Right cardiac atrium (tissue), 5 donors: ENCODE results near the gene FXN. TPM values are rescaled to one million over a fixed set of nuclear protein-coding genes. Genes with fewer than 3 reads are reported as not detected.
"Not testable (repeated sequence)": the region's sequence is repeated elsewhere in the genome, so short reads cannot be mapped to it uniquely, and the experiment has no call there.

Experiments
- ATAC-seq, 2 donors: fragments of 200-7000 bp; cut with Tn5 transposase; one replicate each; pipeline versions ENCODE4 v1.8.0 to v1.9.1; 2020; ENCODE audit warnings: moderate library complexity in 2 of 2, mild to moderate bottlenecking in 1 of 2
- DNase-seq, 3 donors: peaks; one replicate each; pipeline ENCODE4 v3.0.0-alpha.2; 2020
- H3K27ac ChIP-seq: one replicate; pipeline ENCODE4 v1.5.1; 2013; ENCODE audit warnings: mild to moderate bottlenecking, low read length, control low read depth, moderate library complexity
- H3K27me3 ChIP-seq: one replicate; pipeline ENCODE4 v1.6.1; 2013; ENCODE audit not compliant: control insufficient read depth, insufficient read depth
- H3K4me1 ChIP-seq: one replicate; pipeline ENCODE4 v1.6.1; 2013; ENCODE audit warnings: low read length; ENCODE audit not compliant: control insufficient read depth, insufficient read depth
- H3K4me3 ChIP-seq: one replicate; pipeline ENCODE4 v1.5.1; 2013; ENCODE audit warnings: low read length, control low read depth
- H3K9me3 ChIP-seq: one replicate; pipeline ENCODE4 v1.6.1; 2013; ENCODE audit warnings: low read length; ENCODE audit not compliant: control insufficient read depth
- WGBS: extraction: QIAGEN DNeasy Blood & Tissue Kit; methylation state at CpG from one replicate; pipeline ENCODE4 v1.1.7; 2013; 5-methylcytosine and 5-hydroxymethylcytosine counted together
- intact Hi-C, 4 donors: fragments of 100-400 bp; cut with DNase I; formaldehyde crosslinking; loops; one replicate each; pipeline versions ENCODE4 v1.11.0 to v1.14.0; 2022 to 2023
- polyA plus RNA-seq: library from polyadenylated mRNA; stranded (reverse); fragments of 200-250 nt; gene quantifications from one replicate; pipeline ENCODE4 v1.2.3, GENCODE V29; 2013
- total RNA-seq, 4 donors: library from RNA; stranded (reverse); fragmentation: NEBNext Ultra II Directional; extraction: Animal tissue kit (Norgen Biotek cat#: 25700); gene quantifications; one replicate each; pipeline ENCODE4 v1.2.1, GENCODE V29; 2021
- donor health status: healthy with polysubstance abuse.
- donor health status: DM: no; HTN: yes; CAD: no.
- donor health status: DM: no; HTN: no; CAD: no.
- donor health status: DM: no; HTN: yes; CAD: no; lungs with severe emphysema.
- donor health status: DM: yes; HTN: yes; CAD: no.

FXN gene
- total and polyA plus RNA-seq, 5 donors = 18.1 to 28.9 (median 28.0) TPM

DNA sequence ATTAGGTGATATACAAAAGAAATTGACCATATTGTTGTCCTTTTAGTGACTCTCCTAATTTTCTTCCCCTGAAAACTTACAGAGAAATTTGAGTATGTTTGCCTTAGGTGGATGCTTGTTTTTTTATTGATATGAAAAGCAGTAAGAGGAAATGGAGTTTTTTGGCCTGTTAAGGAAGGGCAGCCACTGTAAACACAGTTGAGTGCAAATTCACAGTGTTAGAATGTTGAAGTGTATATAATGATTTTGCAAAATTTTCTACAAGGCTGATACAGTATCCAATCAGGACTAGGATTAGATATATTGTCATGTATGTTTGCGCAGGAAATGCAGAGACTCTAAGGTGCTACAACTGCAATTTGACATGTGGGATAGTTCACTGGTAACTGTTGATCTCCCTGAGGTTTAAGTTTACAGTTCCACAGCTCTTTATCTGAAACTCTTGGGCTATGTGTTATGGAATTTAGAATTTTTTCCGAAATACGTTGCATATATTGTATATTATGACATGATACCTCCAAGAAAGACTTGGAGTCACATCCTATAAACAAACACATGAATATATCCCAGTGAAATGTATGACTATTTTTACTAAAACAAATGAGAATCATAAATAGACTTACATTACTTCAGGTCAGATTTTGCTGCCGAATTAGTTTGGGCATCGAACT lies 62.5 kb downstream of the FXN start:
- intact Hi-C loops = no loop called here
- DNase-seq (no peak), ATAC-seq (peak; percentile 46 to 75)
- Histone ChIP-seq H3K27ac (no peak overlapping the region), H3K4me1 (no peaks in the 10 kb centered on the region), H3K4me3 (no peak overlapping the region), H3K9me3 (no peaks in the 10 kb centered on the region), H3K27me3 (no peaks in the 10 kb centered on the region)
- WGBS = 85% methylated on average over 5 of the region's 5 CpGs

DNA sequence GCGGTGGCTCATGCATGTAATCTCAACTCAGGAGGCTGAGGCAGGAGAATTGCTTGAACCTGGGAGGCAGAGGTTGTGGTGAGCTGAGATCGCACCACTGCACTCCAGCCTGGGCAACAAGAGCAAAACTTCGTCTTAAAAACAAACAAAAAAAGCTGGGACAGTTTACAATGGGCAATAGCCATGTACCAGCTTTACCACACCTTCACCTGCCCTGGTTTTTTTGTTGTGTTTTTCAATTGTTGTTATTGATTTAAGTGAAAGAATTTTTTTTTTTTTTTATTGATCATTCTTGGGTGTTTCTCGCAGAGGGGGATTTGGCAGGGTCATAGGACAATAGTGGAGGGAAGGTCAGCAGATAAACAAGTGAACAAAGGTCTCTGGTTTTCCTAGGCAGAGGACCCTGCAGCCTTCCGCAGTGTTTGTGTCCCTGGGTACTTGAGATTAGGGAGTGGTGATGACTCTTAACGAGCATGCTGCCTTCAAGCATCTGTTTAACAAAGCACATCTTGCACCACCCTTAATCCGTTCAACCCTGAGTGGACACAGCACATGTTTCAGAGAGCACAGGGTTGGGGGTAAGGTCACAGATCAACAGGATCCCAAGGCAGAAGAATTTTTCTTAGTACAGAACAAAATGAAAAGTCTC lies 67.9 kb downstream of the FXN start:
- H3K9me3 ChIP-seq, H3K27ac ChIP-seq, intact Hi-C loops, H3K4me3 ChIP-seq, H3K4me1 ChIP-seq, ATAC-seq, DNase-seq, H3K27me3 ChIP-seq: not testable (repeated sequence)
- WGBS = 91% methylated on average over 4 of the region's 7 CpGs

DNA sequence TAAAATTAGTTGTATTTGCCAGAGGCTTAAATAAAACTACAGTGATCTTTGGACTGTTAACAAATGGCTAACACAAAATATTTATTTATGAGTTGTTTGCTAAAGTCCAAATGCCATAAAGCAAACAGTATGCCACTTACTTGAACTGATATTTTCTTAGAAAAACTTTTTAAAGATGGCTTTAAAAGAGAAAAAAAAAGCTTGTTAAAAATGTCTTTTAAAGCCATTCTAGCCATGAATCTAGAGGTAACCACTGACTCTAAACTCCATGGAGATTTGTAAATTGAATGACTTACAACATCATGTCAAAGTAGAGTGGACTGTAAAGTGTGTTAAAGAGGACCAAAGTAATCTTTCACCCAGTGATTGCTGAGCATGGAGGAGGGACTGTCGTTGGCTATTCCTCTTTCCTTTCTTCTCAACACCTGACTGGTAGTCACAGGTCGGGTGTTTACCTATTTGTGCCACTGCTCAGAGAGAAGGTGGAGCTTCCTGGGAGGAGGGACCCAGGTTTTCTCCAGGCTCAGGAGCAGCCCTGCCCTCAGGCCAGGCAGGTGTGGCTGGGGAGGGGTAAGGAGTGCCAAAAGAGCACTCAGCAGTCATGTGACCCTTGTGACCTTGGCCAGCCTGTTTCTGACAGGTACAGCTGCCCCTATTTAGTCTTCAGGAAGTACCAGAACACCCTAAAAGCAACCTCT lies 69.4 kb downstream of the FXN start:
- WGBS = 59% methylated on average over 2 of the region's 2 CpGs
- peak; percentile 41 to 71 for ATAC-seq
- H3K9me3 ChIP-seq = no peaks in the 10 kb centered on the region

DNA sequence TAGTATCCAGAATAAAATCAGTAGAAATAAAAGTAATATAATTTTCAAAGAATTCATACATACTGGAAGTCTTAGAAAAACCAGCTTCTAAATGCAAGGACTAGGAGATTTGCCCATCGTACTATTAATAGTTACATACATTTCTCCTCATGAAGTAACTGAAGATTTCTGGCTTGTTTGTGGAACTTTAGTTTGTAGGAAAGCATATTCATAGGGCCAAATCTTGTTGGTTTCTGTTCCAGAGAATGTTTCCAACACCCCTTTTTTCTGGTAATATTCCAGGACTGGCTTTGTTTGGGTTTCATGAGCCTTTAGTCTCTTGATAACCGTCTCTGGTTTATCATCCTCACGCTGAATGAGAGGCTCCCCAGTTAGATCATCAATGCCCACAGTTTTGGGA lies 72.2 kb downstream of the FXN start:
- no peak for ATAC-seq
- no peak for DNase-seq
- H3K27me3 ChIP-seq = no peaks in the 10 kb centered on the region
- no peak overlapping the region for H3K4me3 ChIP-seq
- 54% methylated on average over 3 of the region's 3 CpGs for WGBS
- no peaks in the 10 kb centered on the region for H3K9me3 ChIP-seq
- no peaks in the 10 kb centered on the region for H3K4me1 ChIP-seq
- intact Hi-C loops = no loop called here
- H3K27ac ChIP-seq = no peak overlapping the region

More for the DNA sequence above, 69.4 kb downstream of the FXN start:
- Histone ChIP-seq H3K27me3 (no peaks in the 10 kb centered on the region), H3K4me3 (no peak overlapping the region), H3K4me1 (no peaks in the 10 kb centered on the region), H3K27ac (no peak overlapping the region)
- no peak for DNase-seq
- intact Hi-C loops = no loop called here

DNA sequence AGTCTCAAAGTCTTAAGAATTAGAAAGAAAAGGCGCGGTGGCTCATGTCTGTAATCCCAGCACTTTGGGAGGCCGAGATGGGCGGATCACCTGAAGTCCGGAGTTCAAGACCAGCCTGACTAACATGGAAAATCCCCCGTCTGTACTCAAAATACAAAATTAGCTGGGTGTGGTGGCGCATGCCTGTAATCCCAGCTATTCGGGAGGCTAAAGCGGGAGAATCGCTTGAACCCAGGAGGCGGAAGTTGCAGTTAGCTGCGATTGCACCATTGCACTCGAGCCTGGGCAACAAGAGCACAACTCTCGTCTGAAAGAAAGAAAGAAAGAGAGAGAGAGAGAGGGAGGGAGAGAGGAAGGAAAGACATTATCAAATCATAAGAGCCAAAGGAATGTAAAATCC lies 73.2 kb downstream of the FXN start:
- H3K4me3 ChIP-seq, H3K9me3 ChIP-seq, ATAC-seq, H3K27me3 ChIP-seq, H3K4me1 ChIP-seq, DNase-seq, H3K27ac ChIP-seq, intact Hi-C loops: not testable (repeated sequence)
- WGBS = 97% methylated on average over 14 of the region's 14 CpGs

DNA sequence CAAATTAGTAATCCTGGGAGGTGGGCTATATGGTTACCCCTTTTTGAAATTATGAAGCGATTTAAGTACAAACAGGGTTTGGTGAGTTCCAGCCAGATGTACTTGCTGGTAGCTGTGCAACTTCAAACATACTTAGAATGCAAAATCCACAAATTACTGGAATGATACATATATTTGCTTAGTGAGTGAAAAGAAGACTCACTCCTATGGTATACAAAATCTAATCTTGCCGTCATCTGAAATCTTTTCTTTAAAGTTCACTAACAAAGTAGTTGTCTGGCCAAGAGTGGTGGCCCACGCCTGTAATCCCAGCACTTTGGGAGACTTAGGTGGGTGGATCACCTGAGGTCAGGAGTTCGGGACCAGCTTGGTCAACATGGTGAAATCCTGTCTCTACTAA lies 73.6 kb downstream of the FXN start:
- H3K27ac ChIP-seq = no peak overlapping the region
- H3K4me3 ChIP-seq = no peak overlapping the region
- WGBS = 82% methylated on average over 4 of the region's 4 CpGs
- intact Hi-C loops = no loop called here
- ATAC-seq (no peak), DNase-seq (no peak)
- no peaks in the 10 kb centered on the region for H3K4me1 ChIP-seq
- H3K27me3 ChIP-seq = no peaks in the 10 kb centered on the region
- no peaks in the 10 kb centered on the region for H3K9me3 ChIP-seq

DNA sequence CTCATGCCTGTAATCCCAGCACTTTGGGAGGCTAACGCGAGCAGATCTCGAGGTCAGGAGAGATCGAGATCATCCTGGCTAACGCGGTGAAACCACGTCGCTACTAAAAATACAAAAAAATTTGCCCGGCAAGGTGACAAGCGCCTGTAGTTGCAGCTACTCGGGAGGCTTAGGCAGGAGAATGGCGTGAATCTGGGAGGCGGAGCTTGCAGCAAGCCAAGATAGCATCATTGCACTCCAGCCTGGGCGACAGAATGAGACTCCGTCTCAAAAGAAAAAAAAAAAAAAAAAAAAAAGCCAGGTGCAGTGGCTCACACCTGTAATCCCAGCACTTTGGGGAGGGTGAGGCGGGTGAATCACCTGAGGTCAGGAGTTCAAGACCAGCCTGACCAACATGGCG lies 77.1 kb downstream of the FXN start:
- H3K4me3 ChIP-seq, H3K4me1 ChIP-seq, H3K9me3 ChIP-seq, ATAC-seq, H3K27me3 ChIP-seq, H3K27ac ChIP-seq, DNase-seq, intact Hi-C loops: not testable (repeated sequence)
- WGBS = 98% methylated on average over 17 of the region's 17 CpGs

DNA sequence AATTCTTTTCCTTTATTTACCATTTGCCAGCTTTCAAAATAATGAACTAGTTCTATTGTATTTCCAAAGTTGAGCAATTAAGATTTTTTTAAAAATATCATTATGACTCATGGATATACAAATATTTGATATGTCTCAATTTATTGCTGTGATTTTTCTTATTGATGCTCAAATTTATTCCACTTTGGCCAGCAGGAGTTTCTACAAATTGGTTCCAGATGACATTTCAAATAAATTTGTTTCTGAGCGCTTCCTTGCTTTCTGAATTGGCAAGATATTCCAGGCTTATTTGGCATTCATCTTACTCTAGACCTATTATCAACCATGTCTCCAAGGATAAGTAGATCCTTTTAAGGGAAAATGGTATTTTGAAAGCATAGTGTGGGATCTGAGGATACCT lies 80.1 kb downstream of the FXN start:
- intact Hi-C loops = no loop called here
- WGBS = 75% methylated on average over 1 of the region's 1 CpG
- ATAC-seq (no peak), DNase-seq (no peak)
- Histone ChIP-seq H3K9me3 (no peaks in the 10 kb centered on the region), H3K27ac (no peak overlapping the region), H3K4me3 (no peak overlapping the region), H3K27me3 (no peaks in the 10 kb centered on the region), H3K4me1 (no peaks in the 10 kb centered on the region)

DNA sequence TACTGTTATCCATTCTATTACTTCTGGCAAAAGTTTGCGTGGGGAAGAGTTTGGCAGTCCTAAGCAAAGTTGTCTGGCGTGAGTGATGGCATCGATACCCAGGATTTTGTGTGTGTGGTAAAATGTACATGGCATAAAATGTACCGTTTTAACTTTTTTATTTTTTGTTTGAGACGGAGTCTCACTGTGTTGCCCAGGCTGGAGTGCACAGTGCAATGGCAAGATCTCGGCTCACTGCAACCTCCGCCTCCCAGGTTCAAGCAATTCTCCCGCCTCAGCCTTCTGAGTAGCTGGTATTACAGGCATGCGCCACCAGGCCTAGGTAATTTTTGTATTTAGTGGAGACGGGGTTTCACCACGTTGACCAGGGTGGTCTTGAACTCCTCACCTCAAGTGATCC lies 83.1 kb downstream of the FXN start:
- ATAC-seq (no peak), DNase-seq (no peak)
- Histone ChIP-seq H3K4me1 (no peaks in the 10 kb centered on the region), H3K9me3 (no peaks in the 10 kb centered on the region), H3K4me3 (no peak overlapping the region), H3K27ac (no peak overlapping the region), H3K27me3 (no peaks in the 10 kb centered on the region)
- intact Hi-C loops = no loop called here
- 91% methylated on average over 11 of the region's 11 CpGs for WGBS

DNA sequence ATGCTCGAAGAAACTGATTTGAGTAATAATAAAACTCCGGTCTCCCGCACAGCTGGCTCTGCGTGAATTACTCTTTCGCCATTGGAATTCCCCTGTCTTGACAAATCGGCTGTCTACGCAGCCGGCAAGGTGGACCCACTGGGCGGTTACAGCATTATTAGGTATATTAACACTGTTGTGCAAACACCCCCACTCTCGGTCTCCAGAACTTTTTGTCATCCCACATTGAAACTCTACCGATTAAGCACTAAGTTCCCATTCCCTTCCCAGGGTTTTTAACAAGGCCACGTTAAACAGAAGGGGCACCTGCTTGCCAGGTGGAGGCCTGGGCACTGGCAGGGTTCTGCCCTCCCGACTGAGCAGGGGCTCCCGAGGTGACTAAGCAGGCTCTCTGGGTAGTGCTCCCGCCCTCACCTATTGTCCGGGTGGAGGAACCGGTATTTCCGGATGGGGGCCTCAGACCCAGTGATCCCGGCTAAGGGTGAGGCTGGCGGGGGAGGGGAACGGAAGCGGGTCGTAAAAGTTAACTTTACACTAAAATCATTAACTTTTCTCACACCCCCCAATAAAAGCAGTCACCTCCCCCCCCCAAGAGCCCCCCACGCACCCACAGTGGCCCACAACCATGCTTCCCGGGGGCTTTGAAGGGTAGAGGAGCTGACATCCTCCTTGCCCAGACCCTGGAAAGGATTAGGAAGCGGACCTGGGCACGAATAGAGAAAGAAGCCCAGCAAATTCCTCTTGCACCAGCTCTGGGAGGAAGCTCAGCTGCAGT lies 85.0 kb downstream of the FXN start:
- Histone ChIP-seq H3K9me3 (no peaks in the 10 kb centered on the region), H3K4me1 (no peaks in the 10 kb centered on the region), H3K4me3 (peak overlapping the region; percentile 83), H3K27ac (peak overlapping the region; percentile 54), H3K27me3 (no peaks in the 10 kb centered on the region)
- WGBS = 57% methylated on average over 27 of the region's 27 CpGs
- intact Hi-C loops = no loop called here
- peak; percentile 42 to 57 for ATAC-seq
- peak in 1 of 3 donors; percentile 60 for DNase-seq
